GM12878 (cell line): ENCODE data around the gene CNR2. TPM values are rescaled to one million over a fixed set of nuclear protein-coding genes. Genes with fewer than 3 reads are reported as not detected.

Source experiments
- ATAC-seq: fragments of 200-7000 bp; cut with Tn5 transposase; 3 replicates; pipeline ENCODE4 v1.9.1; 2020; ENCODE audit warnings: mild to moderate bottlenecking, moderate library complexity
- BruUV-seq: library from RNA; stranded (reverse); fragments of 400-500 nt; replicated peaks from 2 replicates; lab custom pipeline; 2021; lab: Mats Ljungman, UMichigan
- CTCF ChIA-PET: fragments of 300-600 bp; sonication (Branson Sonifier 250); formaldehyde crosslinking; extraction: SDS; loops from one replicate; lab custom pipeline; 2021; ENCODE audit warnings: inconsistent platforms; lab: Yijun Ruan, JAX
- POLR2A ChIA-PET: fragments of 350-600 bp; formaldehyde crosslinking; extraction: SDS; loops from one replicate; lab custom pipeline; 2021; ENCODE audit warnings: inconsistent platforms; lab: Charles Lee
- RAD21 ChIA-PET: fragments of 300-600 bp; sonication (Branson Sonifier 250); formaldehyde crosslinking; loops from one replicate; lab custom pipeline; 2023; ENCODE audit warnings: antibody characterized with exemption; ENCODE audit not compliant: unreplicated experiment; lab: Charles Lee
- SMC1A ChIA-PET: fragments of 300-600 bp; sonication (Branson Sonifier 250); formaldehyde crosslinking; loops from one replicate; lab custom pipeline; 2023; ENCODE audit not compliant: unreplicated experiment, uncharacterized antibody; lab: Charles Lee
- DNase-seq: peaks from one replicate; pipeline ENCODE4 v3.0.0-alpha.2; 2011; ENCODE audit warnings: low read depth, low spot score
- FAIRE-seq: peaks from 3 replicates; lab custom pipeline; 2011; peaks lifted over from hg19 to GRCh38; lab: Jason Lieb, UNC
- H2AFZ ChIP-seq: 2 replicates; pipeline ENCODE4 v1.6.0; 2011; ENCODE audit warnings: low read depth, low read length, control low read depth; ENCODE audit not compliant: control insufficient read depth
- H3K27ac ChIP-seq: 2 replicates; pipeline ENCODE4 v1.5.1; 2011; ENCODE audit warnings: control low read depth; ENCODE audit not compliant: control insufficient read depth, insufficient read depth
- H3K27me3 ChIP-seq, 2 experiments: replicated peaks in 1 of 2; 2 replicates each; pipeline versions ENCODE4 v1.6.0 to v1.6.1; 2011; ENCODE audit warnings: low read length in 1 of 2; ENCODE audit not compliant: control insufficient read depth in 2 of 2, insufficient read depth in 2 of 2
- H3K36me3 ChIP-seq, 2 experiments: 2 replicates each; pipeline ENCODE4 v1.5.1; 2011; ENCODE audit warnings: low read length in 1 of 2; ENCODE audit not compliant: control insufficient read depth in 2 of 2, insufficient read depth in 2 of 2
- H3K4me1 ChIP-seq: 2 replicates; pipeline ENCODE4 v1.6.1; 2011; ENCODE audit warnings: mild to moderate bottlenecking, low read length, moderate library complexity, mixed read lengths; ENCODE audit not compliant: control insufficient read depth, insufficient read depth
- H3K4me2 ChIP-seq: 2 replicates; pipeline ENCODE4 v1.6.0; 2011; ENCODE audit warnings: control low read depth; ENCODE audit not compliant: control insufficient read depth, insufficient read depth
- H3K4me3 ChIP-seq: fragments of 200-600 bp; sonication (generic); 2 replicates; pipeline ENCODE4 v1.5.1; 2016
- H3K79me2 ChIP-seq: 2 replicates; pipeline ENCODE4 v1.6.0; 2011; ENCODE audit warnings: low read length; ENCODE audit not compliant: control insufficient read depth, insufficient read depth
- H3K9ac ChIP-seq: 2 replicates; pipeline ENCODE4 v1.8.0; 2011; ENCODE audit warnings: low read length, control low read depth, mixed read lengths; ENCODE audit not compliant: control insufficient read depth, insufficient read depth
- H3K9me3 ChIP-seq: replicated peaks from 3 replicates; pipeline ENCODE4 v1.5.1; 2011; ENCODE audit warnings: mild to moderate bottlenecking, low read length; ENCODE audit not compliant: control insufficient read depth, insufficient read depth
- H4K20me1 ChIP-seq: 2 replicates; pipeline ENCODE4 v1.6.0; 2011; ENCODE audit not compliant: control insufficient read depth, insufficient read depth
- ASH2L ChIP-seq: fragments of 300-600, 200-600 bp; sonication (generic); IDR thresholded peaks from 2 replicates; pipeline ENCODE4 v1.6.1; 2017; ENCODE audit warnings: low read depth, mild to moderate bottlenecking, borderline replicate concordance
- EGR1 ChIP-seq, 2 experiments: IDR thresholded peaks; 1 replicate in 1 of 2; 2 replicates in 1 of 2; pipeline ENCODE4 v1.6.1; 2011 to 2012; ENCODE audit warnings: low read depth in 2 of 2, low read length in 2 of 2, borderline replicate concordance in 1 of 2, mild to moderate bottlenecking in 1 of 2, moderate library complexity in 1 of 2
- IKZF1 ChIP-seq: fragments of 450-650 bp; conservative IDR thresholded peaks from 2 replicates; pipeline ENCODE4 v1.6.1; 2017; ENCODE audit warnings: antibody characterized with exemption, mild to moderate bottlenecking
- MYC ChIP-seq: IDR thresholded peaks from 2 replicates; pipeline ENCODE4 v1.6.1; 2011; ENCODE audit warnings: mild to moderate bottlenecking, low read length, moderate library complexity, inconsistent platforms; ENCODE audit not compliant: insufficient read depth, insufficient replicate concordance, insufficient read length, severe bottlenecking
- PAX5 ChIP-seq: IDR thresholded peaks from 2 replicates; pipeline ENCODE4 v1.6.1; 2011; ENCODE audit warnings: low read depth, low read length, borderline replicate concordance
- PML ChIP-seq: IDR thresholded peaks from 2 replicates; pipeline ENCODE4 v1.6.1; 2012; ENCODE audit warnings: low read length, inconsistent platforms
- RUNX3 ChIP-seq: IDR thresholded peaks from 2 replicates; pipeline ENCODE4 v1.6.1; 2012; ENCODE audit warnings: low read length, inconsistent platforms
- STAT3 ChIP-seq: IDR thresholded peaks from 2 replicates; pipeline ENCODE4 v1.6.1; 2011; ENCODE audit warnings: low read depth, low read length, improper control_type of control experiment
- SUPT20H ChIP-seq: IDR thresholded peaks from 2 replicates; pipeline ENCODE4 v1.6.1; 2011; ENCODE audit warnings: low read depth, mild to moderate bottlenecking, low read length, moderate library complexity, borderline replicate concordance; ENCODE audit not compliant: control insufficient read depth
- TAF1 ChIP-seq: IDR thresholded peaks from 2 replicates; pipeline ENCODE4 v1.6.1; 2011; ENCODE audit warnings: mild to moderate bottlenecking, low read depth, low read length, borderline replicate concordance
- WRNIP1 ChIP-seq: IDR thresholded peaks from 2 replicates; pipeline ENCODE4 v1.6.1; 2011; ENCODE audit warnings: low read depth, low read length, improper control_type of control experiment, borderline replicate concordance
- WGBS: methylation state at CpG from one replicate; pipeline ENCODE4 v1.1.6; 2016; ENCODE audit warnings: low lambda C conversion rate; ENCODE audit not compliant: insufficient replicate concordance, insufficient coverage; ENCODE audit errors: missing lambda C conversion rate; 5-methylcytosine and 5-hydroxymethylcytosine counted together
- in situ Hi-C: fragments of 300-500 bp; cut with MboI; formaldehyde crosslinking; loops from 9 replicates; pipeline ENCODE4 v1.14.3; 2018; ENCODE audit warnings: mixed read lengths
- intact Hi-C: fragments of 100-400 bp; cut with micrococcal nuclease; formaldehyde crosslinking; loops from one replicate; pipeline ENCODE4 v1.14.2; 2022; ENCODE audit not compliant: unreplicated experiment
- polyA plus RNA-seq, 11 experiments: library from polyadenylated mRNA; depleted of rRNA in 4 of 11; unstranded in 6 of 11; stranded (reverse) in 5 of 11; fragments of >200 nt; fragmentation: Nextera tagmentation in 4 of 11; fragmentation: Illumina TruSeq in 1 of 11; extraction: Ambion mirVana in 4 of 11; extraction: Trizol in 1 of 11; gene quantifications; 1 replicate in 1 of 11; 2 replicates in 10 of 11; pipeline versions ENCODE4 v1.2.1 to v1.2.3, GENCODE V29; 2011 to 2016; ENCODE audit warnings: inconsistent platforms in 2 of 11, missing spikeins in 2 of 11, low read depth in 1 of 11
- total RNA-seq, 4 experiments: library from RNA; depleted of rRNA in 3 of 4; stranded (reverse); fragments of >200 nt in 3 of 4; fragmentation: Illumina TruSeq in 1 of 4; extraction: Trizol in 1 of 4; gene quantifications; 2 replicates each; pipeline versions ENCODE4 v1.2.1 to v1.2.3, GENCODE V29; 2013 to 2021
- TF ChIP-seq, protein P1 (sequence below), 3 experiments: IDR thresholded peaks in 2 of 3; conservative IDR thresholded peaks in 1 of 3; 2 replicates each; pipeline ENCODE4 v1.5.1; 2011; ENCODE audit warnings: low read depth in 3 of 3, low read length in 3 of 3, mild to moderate bottlenecking in 3 of 3, control low read depth in 2 of 3, moderate library complexity in 2 of 3, inconsistent platforms in 1 of 3, mixed read lengths in 1 of 3; ENCODE audit not compliant: control insufficient read depth in 2 of 3, insufficient read depth in 1 of 3; ENCODE audit errors: extremely low read depth in 1 of 3
- TF ChIP-seq, protein P2 (sequence below): IDR thresholded peaks from 2 replicates; pipeline ENCODE4 v1.6.1; 2012; ENCODE audit warnings: low read depth, low read length, improper control_type of control experiment
- TF ChIP-seq, protein P3 (sequence below): fragments of 450-650 bp; conservative IDR thresholded peaks from 2 replicates; pipeline ENCODE4 v1.6.1; 2017; ENCODE audit warnings: mild to moderate bottlenecking, moderate library complexity
- TF ChIP-seq, protein P4 (sequence below): fragments of 450-650 bp; IDR thresholded peaks from 2 replicates; pipeline ENCODE4 v1.6.1; 2017; ENCODE audit warnings: low read depth, mild to moderate bottlenecking, moderate library complexity

Gene CNR2
- total and polyA plus RNA-seq, 10 of the 15 experiments (the other 5 are each of a cell fraction or from before 2014, with no cell fraction given), result 0.46 to 19.8 (median 12.2) TPM

DNA sequence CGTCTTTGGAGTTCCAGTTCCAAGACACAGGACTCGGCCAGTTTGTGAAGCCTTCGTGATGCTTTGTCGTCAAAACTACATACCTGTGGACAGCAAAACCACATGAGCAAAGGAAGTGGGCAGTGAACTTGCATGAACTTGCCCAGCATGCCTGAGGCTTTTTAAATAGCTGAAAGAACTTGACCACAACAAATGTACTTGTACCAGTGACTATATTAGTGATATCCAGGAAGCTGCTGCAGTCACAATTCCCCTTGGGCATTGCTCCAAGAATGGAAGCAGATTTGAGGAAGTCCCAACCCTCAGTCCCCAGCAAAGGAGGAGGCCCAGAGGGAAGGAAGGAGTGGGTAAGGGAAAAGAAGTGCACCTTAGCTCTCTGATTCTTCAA is 47.6 kb downstream of the CNR2 start:
- H3K9me3 ChIP-seq, result no peaks in the 10 kb centered on the region
- peaks cover 35% of the 10 kb centered on the region for H3K79me2 ChIP-seq
- peak overlapping the region; percentile 77 for H3K4me3 ChIP-seq
- no TSS peak for BruUV-seq
- ChIA-PET CTCF (interaction anchor here (0.6 to 4.6 kb wide), 14 partner anchors 11 to 75 kb away, joined by 3 to 50 read pairs (median 4); partner anchors contain the start of genes CNR2 and LYPLA2), SMC1A (interaction anchor here (0.8 to 2.7 kb wide), 13 partner anchors 11 to 110 kb away, joined by 3 to 20 read pairs (median 4); partner anchors contain the start of gene CNR2), RAD21 (interaction anchor here (0.6 to 4.8 kb wide), 6 partner anchors 27 to 55 kb away, joined by 3 to 20 read pairs (median 6); partner anchors contain the start of genes CNR2 and HMGCL), POLR2A (interaction anchor here (1.0 to 1.6 kb wide), 8 partner anchors 27 to 54 kb away, joined by 3 to 8 read pairs (median 4); partner anchors contain the start of genes CNR2 and HMGCL)
- no peaks in the 10 kb centered on the region for H3K27me3 ChIP-seq
- FAIRE-seq (peak; percentile 78), ATAC-seq (peak; percentile 67), DNase-seq (peak; percentile 81)
- H3K4me2 ChIP-seq, result peak overlapping the region; percentile 64
- peaks cover 0 to 5% of the 10 kb centered on the region in 2 experiments; a peak in 2 of 4 replicates for H3K36me3 ChIP-seq
- intact Hi-C loops (loop anchor here (1.0 kb wide), 1 partner anchor 39 kb away; no protein-coding TSS in a partner anchor), in situ Hi-C loops (loop anchor here (10.0 kb wide), 1 partner anchor 61 kb away; the partner anchor contains the start of gene GALE)
- peaks cover 10% of the 10 kb centered on the region for H3K4me1 ChIP-seq
- peak overlapping the region; percentile 63 for H3K27ac ChIP-seq
- H3K9ac ChIP-seq, result peak overlapping the region; percentile 52; the same call in 1 of the 2 replicates
- H2AFZ ChIP-seq, result no peak overlapping the region
- 25% methylated on average over 4 of the region's 4 CpGs for WGBS
- no peaks in the 10 kb centered on the region for H4K20me1 ChIP-seq
- no peak for TF ChIP-seq MYC
- TF ChIP-seq RUNX3, result peak; percentile 100
- TF ChIP-seq, protein P1, sequence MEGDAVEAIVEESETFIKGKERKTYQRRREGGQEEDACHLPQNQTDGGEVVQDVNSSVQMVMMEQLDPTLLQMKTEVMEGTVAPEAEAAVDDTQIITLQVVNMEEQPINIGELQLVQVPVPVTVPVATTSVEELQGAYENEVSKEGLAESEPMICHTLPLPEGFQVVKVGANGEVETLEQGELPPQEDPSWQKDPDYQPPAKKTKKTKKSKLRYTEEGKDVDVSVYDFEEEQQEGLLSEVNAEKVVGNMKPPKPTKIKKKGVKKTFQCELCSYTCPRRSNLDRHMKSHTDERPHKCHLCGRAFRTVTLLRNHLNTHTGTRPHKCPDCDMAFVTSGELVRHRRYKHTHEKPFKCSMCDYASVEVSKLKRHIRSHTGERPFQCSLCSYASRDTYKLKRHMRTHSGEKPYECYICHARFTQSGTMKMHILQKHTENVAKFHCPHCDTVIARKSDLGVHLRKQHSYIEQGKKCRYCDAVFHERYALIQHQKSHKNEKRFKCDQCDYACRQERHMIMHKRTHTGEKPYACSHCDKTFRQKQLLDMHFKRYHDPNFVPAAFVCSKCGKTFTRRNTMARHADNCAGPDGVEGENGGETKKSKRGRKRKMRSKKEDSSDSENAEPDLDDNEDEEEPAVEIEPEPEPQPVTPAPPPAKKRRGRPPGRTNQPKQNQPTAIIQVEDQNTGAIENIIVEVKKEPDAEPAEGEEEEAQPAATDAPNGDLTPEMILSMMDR (IDR thresholded peaks at IDR 0.05 in 2 of 3, conservative IDR thresholded peaks at IDR 0.05 in 1 of 3; ENCODE audit: control insufficient read depth in 2 of 3, extremely low read depth in 1 of 3, insufficient read depth in 1 of 3, low read depth in 3 of 3, low read length in 3 of 3), result no peak
- TF ChIP-seq, protein P2, sequence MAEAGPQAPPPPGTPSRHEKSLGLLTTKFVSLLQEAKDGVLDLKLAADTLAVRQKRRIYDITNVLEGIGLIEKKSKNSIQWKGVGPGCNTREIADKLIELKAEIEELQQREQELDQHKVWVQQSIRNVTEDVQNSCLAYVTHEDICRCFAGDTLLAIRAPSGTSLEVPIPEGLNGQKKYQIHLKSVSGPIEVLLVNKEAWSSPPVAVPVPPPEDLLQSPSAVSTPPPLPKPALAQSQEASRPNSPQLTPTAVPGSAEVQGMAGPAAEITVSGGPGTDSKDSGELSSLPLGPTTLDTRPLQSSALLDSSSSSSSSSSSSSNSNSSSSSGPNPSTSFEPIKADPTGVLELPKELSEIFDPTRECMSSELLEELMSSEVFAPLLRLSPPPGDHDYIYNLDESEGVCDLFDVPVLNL, result no peak
- TF ChIP-seq ASH2L, result no peak
- TF ChIP-seq EGR1 (IDR thresholded peaks at IDR 0.05; ENCODE audit: borderline replicate concordance in 1 of 2, low read depth in 2 of 2, low read length in 2 of 2), result no peak
- no peak for TF ChIP-seq WRNIP1
- no peak for TF ChIP-seq TAF1
- no peak for TF ChIP-seq PML
- no peak for TF ChIP-seq STAT3
- TF ChIP-seq PAX5, result peak; percentile 90; the same call in 1 of the 2 replicates
- peak; percentile 97 for TF ChIP-seq IKZF1
- TF ChIP-seq, protein P3, sequence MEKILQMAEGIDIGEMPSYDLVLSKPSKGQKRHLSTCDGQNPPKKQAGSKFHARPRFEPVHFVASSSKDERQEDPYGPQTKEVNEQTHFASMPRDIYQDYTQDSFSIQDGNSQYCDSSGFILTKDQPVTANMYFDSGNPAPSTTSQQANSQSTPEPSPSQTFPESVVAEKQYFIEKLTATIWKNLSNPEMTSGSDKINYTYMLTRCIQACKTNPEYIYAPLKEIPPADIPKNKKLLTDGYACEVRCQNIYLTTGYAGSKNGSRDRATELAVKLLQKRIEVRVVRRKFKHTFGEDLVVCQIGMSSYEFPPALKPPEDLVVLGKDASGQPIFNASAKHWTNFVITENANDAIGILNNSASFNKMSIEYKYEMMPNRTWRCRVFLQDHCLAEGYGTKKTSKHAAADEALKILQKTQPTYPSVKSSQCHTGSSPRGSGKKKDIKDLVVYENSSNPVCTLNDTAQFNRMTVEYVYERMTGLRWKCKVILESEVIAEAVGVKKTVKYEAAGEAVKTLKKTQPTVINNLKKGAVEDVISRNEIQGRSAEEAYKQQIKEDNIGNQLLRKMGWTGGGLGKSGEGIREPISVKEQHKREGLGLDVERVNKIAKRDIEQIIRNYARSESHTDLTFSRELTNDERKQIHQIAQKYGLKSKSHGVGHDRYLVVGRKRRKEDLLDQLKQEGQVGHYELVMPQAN, result no peak
- TF ChIP-seq SUPT20H, result no peak
- TF ChIP-seq, protein P4, sequence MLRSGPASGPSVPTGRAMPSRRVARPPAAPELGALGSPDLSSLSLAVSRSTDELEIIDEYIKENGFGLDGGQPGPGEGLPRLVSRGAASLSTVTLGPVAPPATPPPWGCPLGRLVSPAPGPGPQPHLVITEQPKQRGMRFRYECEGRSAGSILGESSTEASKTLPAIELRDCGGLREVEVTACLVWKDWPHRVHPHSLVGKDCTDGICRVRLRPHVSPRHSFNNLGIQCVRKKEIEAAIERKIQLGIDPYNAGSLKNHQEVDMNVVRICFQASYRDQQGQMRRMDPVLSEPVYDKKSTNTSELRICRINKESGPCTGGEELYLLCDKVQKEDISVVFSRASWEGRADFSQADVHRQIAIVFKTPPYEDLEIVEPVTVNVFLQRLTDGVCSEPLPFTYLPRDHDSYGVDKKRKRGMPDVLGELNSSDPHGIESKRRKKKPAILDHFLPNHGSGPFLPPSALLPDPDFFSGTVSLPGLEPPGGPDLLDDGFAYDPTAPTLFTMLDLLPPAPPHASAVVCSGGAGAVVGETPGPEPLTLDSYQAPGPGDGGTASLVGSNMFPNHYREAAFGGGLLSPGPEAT, result peak; percentile 89
